SK-N-MC (cell line): ENCODE results near the gene IGFLR1.
"Not testable (repeated sequence)": the region's sequence is repeated elsewhere in the genome, so short reads cannot be mapped to it uniquely, and the experiment has no call there.

Source experiments
- DNase-seq: peaks from one replicate; pipeline ENCODE4 v3.0.0-alpha.2; 2011; ENCODE audit warnings: low read depth, low spot score
- H3K27ac ChIP-seq: fragments of 200-600 bp; sonication (generic); 2 replicates; pipeline ENCODE4 v1.5.1; 2016; ENCODE audit warnings: mixed run types
- H3K36me3 ChIP-seq: fragments of 200-600 bp; sonication (generic); 2 replicates; pipeline ENCODE4 v1.6.1; 2017; ENCODE audit warnings: antibody characterized with exemption, low read length, mixed read lengths; ENCODE audit not compliant: insufficient read depth
- H3K4me3 ChIP-seq: fragments of 200-600 bp; sonication (generic); 2 replicates; pipeline ENCODE4 v1.5.1; 2016
- H3K9ac ChIP-seq: fragments of 200-600 bp; sonication (generic); 2 replicates; pipeline ENCODE4 v1.8.0; 2017; ENCODE audit warnings: mixed run types, mixed read lengths; ENCODE audit not compliant: insufficient read length
- H3K9me3 ChIP-seq: fragments of 200-600 bp; sonication (generic); 2 replicates; pipeline ENCODE4 v1.6.1; 2017; ENCODE audit warnings: low read depth, mild to moderate bottlenecking, antibody characterized with exemption, low read length, moderate library complexity, mixed read lengths
- EZH2 ChIP-seq: fragments of 200-600 bp; sonication (generic); IDR thresholded peaks from one replicate; pipeline ENCODE4 v1.6.1; 2017; ENCODE audit warnings: antibody characterized with exemption
- FOXP2 ChIP-seq: optimal IDR thresholded peaks from 2 replicates; pipeline ENCODE3; 2011; ENCODE audit warnings: mild to moderate bottlenecking, moderate library complexity; ENCODE audit not compliant: insufficient read depth; ENCODE audit errors: extremely low read length, control extremely low read depth
- POLR2AphosphoS5 ChIP-seq: IDR thresholded peaks from 2 replicates; pipeline ENCODE4 v1.6.1; 2012; ENCODE audit warnings: mild to moderate bottlenecking, low read depth, low read length, borderline replicate concordance

IGFLR1 gene

DNA sequence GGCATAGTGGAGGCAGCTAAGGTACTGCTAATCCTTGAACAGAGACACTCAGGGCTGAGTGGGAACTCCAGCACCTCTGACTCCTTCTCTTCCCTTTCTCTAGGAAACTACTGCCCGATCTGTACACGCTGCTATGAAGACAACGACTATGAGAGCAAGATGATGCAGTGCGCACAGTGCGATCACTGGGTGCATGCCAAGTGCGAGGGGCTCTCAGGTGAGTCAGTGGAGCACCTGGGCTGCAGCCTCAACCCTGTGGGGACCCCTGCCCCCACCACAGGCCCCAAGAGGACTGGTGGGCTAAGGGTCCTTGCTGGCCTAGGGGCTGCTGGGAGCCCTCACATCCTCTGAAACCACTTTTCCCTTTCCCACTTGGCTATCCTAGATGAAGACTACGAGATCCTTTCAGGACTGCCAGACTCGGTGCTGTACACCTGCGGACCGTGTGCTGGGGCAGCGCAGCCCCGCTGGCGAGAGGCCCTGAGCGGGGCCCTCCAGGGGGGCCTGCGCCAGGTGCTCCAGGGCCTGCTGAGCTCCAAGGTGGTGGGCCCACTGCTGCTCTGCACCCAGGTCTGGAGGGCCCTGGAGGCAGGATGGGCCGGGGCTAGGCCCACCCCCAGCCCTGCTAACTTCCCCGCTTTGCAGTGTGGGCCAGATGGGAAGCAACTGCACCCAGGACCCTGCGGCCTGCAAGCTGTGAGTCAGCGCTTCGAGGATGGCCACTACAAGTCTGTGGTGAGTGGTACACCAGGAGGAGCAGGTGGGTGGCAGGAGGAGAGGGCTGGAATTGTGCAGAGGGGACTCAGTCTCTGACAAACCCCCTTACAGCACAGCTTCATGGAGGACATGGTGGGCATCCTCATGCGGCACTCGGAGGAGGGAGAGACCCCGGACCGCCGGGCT, 14.9 kb downstream of the IGFLR1 start:
- no peak for TF ChIP-seq FOXP2
- TF ChIP-seq EZH2, result no peak
- TF ChIP-seq POLR2AphosphoS5, result no peak
- Histone ChIP-seq H3K4me3 (no peak overlapping the region), H3K9me3 (no peaks in the 10 kb centered on the region), H3K9ac (no peak overlapping the region), H3K36me3 (peaks cover 84% of the 10 kb centered on the region; the same call in 1 of the 2 replicates), H3K27ac (no peak overlapping the region)
- DNase-seq, result no peak

DNA sequence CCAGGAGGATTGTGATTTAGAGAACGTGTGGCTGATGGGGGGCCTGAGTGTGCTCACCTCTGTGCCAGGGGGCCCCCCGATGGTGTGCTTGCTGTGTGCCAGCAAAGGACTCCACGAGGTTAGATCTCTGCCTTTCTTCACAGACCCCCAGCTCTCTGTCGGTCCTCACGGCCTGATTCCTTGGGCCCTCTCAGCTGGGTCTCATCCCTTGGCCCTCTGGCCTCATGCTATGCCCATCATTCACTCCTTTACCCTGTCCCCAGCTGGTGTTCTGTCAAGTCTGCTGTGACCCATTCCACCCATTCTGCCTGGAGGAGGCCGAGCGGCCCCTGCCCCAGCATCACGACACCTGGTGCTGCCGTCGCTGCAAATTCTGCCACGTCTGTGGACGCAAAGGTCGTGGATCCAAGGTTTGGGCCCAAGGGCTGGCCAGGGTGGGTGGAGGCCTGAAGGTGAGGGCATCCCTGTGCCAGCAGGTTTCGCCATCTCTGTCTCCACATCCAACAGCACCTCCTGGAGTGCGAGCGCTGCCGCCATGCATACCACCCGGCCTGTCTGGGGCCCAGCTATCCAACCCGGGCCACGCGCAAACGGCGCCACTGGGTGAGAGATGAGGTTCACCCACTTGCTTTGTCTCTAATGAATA, 16.9 kb downstream of the IGFLR1 start:
- no peak overlapping the region for H3K27ac ChIP-seq
- TF ChIP-seq FOXP2 (no peak), POLR2AphosphoS5 (no peak), EZH2 (no peak)
- H3K36me3 ChIP-seq, result peaks cover 81% of the 10 kb centered on the region; the same call in 1 of the 2 replicates
- no peak for DNase-seq
- H3K9ac ChIP-seq, result no peak overlapping the region
- no peaks in the 10 kb centered on the region for H3K9me3 ChIP-seq
- no peak overlapping the region for H3K4me3 ChIP-seq

DNA sequence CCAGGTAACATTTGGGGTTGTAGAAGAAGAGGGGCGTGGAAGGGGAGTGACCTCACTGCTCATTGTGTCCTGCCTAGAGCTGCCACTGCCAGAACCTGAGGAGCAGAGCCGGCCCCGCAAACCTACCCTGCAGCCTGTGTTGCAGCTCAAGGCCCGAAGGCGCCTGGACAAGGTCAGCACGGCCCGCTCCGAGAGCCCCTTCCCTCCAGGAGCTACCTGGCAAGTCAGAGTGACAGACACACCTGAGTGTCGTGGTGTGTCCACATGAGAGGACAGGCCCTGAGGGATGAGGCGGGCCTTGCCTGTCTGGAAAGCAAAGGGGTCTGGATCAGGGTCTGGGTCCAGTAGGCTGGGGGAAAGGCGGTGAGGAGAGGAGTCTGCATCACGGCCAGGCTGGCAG, 17.7 kb downstream of the IGFLR1 start:
- Histone ChIP-seq H3K9me3 (no peaks in the 10 kb centered on the region), H3K27ac (no peak overlapping the region), H3K4me3 (no peak overlapping the region), H3K36me3 (peaks cover 80% of the 10 kb centered on the region; the same call in 1 of the 2 replicates), H3K9ac (no peak overlapping the region)
- TF ChIP-seq EZH2 (no peak), FOXP2 (no peak), POLR2AphosphoS5 (no peak)
- DNase-seq, result no peak

DNA sequence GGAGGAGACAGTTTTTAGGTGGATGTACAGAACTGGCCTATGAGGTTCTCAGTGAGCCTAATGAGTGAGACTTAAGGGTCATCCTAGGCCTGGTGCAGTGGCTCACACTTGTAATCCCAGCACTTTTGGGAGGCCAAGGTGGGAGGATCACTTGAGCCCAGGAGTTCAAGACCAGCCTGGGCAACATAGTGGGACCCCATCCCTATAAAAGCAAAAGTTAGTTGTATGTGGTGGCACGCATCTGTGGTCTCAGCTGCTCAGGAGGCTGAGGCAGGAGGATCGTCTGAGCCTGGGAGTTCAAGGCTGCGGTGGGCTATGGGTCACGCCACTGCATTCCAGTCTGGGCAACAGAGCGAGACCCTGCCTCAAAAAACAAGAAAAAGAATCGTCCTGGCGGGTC, 18.1 kb downstream of the IGFLR1 start:
- not testable (repeated sequence) for H3K9me3 ChIP-seq, H3K27ac ChIP-seq, DNase-seq, H3K9ac ChIP-seq, H3K4me3 ChIP-seq
- H3K36me3 ChIP-seq, result peaks cover 76% of the 10 kb centered on the region; the same call in 1 of the 2 replicates

DNA sequence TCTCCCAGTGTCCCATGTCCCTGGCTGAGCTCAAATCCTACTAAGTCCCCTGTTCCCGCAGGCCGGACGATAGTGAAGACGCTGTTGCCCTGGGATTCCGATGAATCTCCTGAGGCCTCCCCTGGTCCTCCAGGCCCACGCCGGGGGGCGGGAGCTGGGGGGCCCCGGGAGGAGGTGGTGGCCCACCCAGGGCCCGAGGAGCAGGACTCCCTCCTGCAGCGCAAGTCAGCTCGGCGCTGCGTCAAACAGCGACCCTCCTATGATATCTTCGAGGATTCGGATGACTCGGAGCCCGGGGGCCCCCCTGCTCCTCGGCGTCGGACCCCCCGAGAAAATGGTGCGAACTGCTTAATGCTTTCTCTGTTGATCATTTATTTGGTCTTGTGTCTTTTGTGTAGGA, 18.6 kb downstream of the IGFLR1 start:
- no peak overlapping the region for H3K27ac ChIP-seq
- H3K36me3 ChIP-seq, result peaks cover 72% of the 10 kb centered on the region; the same call in 1 of the 2 replicates
- no peak overlapping the region for H3K4me3 ChIP-seq
- no peak for TF ChIP-seq FOXP2
- TF ChIP-seq EZH2, result no peak
- TF ChIP-seq POLR2AphosphoS5, result no peak
- DNase-seq, result no peak
- H3K9ac ChIP-seq, result no peak overlapping the region
- H3K9me3 ChIP-seq, result no peaks in the 10 kb centered on the region

DNA sequence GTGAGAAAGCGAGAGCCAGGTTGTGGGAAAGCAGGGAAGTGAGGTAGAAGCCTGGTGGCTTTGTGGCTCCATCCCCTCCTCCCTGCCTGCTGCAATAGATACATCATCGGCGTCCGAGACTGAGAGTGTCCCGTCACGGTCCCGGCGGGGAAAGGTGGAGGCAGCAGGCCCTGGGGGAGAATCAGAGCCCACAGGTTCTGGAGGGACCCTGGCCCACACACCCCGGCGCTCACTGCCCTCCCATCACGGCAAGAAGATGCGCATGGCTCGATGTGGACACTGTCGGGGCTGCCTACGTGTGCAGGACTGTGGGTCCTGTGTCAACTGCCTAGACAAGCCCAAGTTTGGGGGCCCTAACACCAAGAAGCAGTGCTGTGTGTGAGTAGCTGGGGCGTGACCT, 19.4 kb downstream of the IGFLR1 start:
- no peak overlapping the region for H3K4me3 ChIP-seq
- no peaks in the 10 kb centered on the region for H3K9me3 ChIP-seq
- no peak overlapping the region for H3K9ac ChIP-seq
- H3K27ac ChIP-seq, result no peak overlapping the region
- peaks cover 68% of the 10 kb centered on the region; the same call in 1 of the 2 replicates for H3K36me3 ChIP-seq
- no peak for DNase-seq
- TF ChIP-seq FOXP2 (no peak), POLR2AphosphoS5 (no peak), EZH2 (no peak)

DNA sequence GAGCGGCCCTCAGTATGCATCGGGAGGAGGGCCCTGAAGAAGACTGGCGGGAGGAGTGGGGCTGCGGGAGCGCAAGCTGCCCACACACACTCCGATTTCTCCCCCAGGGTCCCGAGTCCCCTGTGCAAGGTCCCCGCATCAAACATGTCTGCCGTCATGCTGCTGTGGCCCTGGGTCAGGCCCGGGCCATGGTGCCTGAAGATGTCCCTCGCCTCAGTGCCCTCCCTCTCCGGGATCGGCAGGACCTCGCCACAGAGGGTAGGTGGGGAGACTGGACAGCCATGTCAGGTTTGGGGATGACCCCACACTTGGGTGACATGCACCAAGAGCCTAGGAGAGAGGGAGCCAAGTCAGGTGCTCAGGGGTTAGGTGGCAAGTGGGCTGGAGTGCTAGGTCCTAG, 19.8 kb downstream of the IGFLR1 start:
- H3K36me3 ChIP-seq, result peaks cover 65% of the 10 kb centered on the region; the same call in 1 of the 2 replicates
- no peak overlapping the region for H3K4me3 ChIP-seq
- no peaks in the 10 kb centered on the region for H3K9me3 ChIP-seq
- H3K27ac ChIP-seq, result no peak overlapping the region
- DNase-seq, result no peak
- H3K9ac ChIP-seq, result no peak overlapping the region
- no peak for TF ChIP-seq EZH2
- TF ChIP-seq POLR2AphosphoS5, result no peak
- no peak for TF ChIP-seq FOXP2

DNA sequence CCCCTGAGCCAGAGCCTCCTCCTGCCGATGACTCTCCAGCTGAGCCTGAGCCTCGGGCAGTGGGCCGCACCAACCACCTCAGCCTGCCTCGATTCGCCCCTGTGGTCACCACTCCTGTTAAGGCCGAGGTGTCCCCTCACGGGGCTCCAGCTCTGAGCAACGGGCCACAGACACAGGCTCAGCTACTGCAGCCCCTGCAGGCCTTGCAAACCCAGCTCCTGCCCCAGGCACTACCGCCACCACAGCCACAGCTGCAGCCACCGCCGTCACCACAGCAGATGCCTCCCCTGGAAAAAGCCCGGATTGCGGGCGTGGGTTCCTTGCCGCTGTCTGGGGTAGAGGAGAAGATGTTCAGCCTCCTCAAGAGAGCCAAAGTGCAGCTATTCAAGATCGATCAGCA, 20.9 kb downstream of the IGFLR1 start:
- H3K9me3 ChIP-seq, result no peaks in the 10 kb centered on the region
- H3K4me3 ChIP-seq, result no peak overlapping the region
- H3K9ac ChIP-seq, result no peak overlapping the region
- no peak overlapping the region for H3K27ac ChIP-seq
- H3K36me3 ChIP-seq, result peaks cover 56% of the 10 kb centered on the region; the same call in 1 of the 2 replicates
- DNase-seq, result no peak
- TF ChIP-seq EZH2 (no peak), FOXP2 (no peak), POLR2AphosphoS5 (no peak)
